ENCODE data around the gene AFDN. TPM values are rescaled to one million over a fixed set of nuclear protein-coding genes. Genes with fewer than 3 reads are reported as not detected.

The AFDN gene
- total and polyA plus RNA-seq, 3 donors from 2014 or later: 87.6 to 333 (median 291) TPM

DNA sequence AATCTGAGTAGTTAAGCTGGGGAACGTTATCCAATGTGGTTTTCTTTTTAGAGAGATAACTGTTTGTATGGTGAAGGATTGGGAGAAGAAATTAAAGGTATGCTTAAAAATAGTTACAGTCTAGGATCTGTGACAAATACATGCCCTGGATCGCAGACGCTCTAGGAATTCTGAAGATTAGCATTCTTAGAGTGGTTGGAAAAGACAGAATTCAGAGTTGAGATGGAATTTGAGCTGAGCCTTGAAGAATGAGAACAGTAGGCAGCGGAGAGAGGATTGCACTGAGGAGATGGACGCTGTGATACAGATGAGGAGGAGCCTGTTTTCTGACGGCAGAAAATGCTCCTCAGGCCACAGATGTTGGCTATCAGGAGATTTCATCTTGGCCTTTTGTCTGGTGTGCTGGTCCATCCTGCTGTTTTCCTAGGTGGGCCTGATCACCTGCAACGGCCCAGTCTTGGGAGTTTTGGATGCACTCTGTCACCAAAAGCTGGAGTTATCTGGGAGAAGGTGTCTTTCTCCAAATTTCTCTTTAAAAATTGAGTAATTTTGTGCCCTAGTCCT lies 122.5 kb downstream of the AFDN start:
- Histone ChIP-seq H3K9me3 (no peaks in the 10 kb centered on the region), H3K36me3 (ENCODE audit: low read depth, missing control alignments) (no peaks in the 10 kb centered on the region), H3K27me3 (no peaks in the 10 kb centered on the region), H3K27ac (no peak overlapping the region), H3K4me1 (no peaks in the 10 kb centered on the region), H3K4me3 (no peak overlapping the region)
- TF ChIP-seq POLR2A (IDR thresholded peaks at IDR 0.05): no peak
- TF ChIP-seq, protein P1, sequence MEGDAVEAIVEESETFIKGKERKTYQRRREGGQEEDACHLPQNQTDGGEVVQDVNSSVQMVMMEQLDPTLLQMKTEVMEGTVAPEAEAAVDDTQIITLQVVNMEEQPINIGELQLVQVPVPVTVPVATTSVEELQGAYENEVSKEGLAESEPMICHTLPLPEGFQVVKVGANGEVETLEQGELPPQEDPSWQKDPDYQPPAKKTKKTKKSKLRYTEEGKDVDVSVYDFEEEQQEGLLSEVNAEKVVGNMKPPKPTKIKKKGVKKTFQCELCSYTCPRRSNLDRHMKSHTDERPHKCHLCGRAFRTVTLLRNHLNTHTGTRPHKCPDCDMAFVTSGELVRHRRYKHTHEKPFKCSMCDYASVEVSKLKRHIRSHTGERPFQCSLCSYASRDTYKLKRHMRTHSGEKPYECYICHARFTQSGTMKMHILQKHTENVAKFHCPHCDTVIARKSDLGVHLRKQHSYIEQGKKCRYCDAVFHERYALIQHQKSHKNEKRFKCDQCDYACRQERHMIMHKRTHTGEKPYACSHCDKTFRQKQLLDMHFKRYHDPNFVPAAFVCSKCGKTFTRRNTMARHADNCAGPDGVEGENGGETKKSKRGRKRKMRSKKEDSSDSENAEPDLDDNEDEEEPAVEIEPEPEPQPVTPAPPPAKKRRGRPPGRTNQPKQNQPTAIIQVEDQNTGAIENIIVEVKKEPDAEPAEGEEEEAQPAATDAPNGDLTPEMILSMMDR (IDR thresholded peaks at IDR 0.05): no peak
- 84% methylated on average over 7 of the region's 7 CpGs for WGBS, 2 donors
- DNase-seq: no peak
- intact Hi-C loops (cut with DNase I; ENCODE audit: low total_unique reads): no loop called here

DNA sequence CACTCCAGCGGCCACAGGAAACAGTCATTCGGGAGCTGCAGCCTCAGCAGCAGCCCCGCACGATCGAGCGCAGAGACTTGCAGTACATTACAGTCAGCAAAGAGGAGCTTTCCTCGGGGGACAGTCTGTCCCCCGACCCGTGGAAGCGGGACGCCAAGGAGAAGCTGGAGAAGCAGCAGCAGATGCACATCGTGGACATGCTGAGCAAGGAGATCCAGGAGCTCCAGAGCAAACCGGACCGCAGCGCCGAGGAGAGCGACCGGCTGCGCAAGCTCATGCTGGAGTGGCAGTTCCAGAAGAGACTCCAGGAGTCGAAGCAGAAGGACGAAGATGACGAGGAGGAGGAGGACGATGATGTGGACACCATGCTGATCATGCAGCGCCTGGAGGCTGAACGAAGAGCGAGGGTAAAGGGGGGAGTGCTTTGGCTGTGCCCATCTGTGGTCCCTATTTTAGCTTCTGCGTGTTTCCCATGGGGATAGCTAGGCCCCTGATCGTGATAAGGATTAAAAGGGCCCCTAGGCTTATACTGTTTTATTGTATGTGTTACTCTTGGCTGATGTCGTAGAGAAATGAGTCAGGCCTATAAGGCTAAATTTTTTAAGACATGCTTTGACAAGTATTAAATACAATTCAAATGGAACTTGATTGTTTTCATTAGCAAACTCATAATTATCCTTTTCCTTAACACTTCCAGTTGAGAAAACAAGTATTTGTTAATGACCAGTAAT lies 125.2 kb downstream of the AFDN start:
- intact Hi-C loops (cut with DNase I; ENCODE audit: low total_unique reads): no loop called here
- no peak for DNase-seq
- TF ChIP-seq, protein P1 (IDR thresholded peaks at IDR 0.05): no peak
- TF ChIP-seq POLR2A (IDR thresholded peaks at IDR 0.05): no peak

DNA sequence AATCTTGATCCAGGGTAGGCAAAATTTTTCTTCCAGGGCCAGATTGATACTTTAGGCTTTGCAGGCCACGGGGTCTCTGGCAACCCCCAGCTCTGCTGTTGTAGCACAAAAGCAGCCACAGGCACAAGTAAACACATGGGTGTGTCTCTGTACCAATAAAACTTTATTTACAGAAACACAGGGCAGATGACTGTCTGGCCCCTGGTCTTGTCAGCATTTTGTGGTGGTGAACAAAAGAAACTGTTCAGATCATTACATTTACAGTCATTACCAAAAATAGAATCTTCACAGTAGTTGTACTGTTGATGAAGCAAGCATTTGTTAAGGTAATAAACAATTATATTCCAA lies 125.8 kb downstream of the AFDN start:
- no peak overlapping the region for H3K27ac ChIP-seq
- H3K36me3 ChIP-seq (ENCODE audit: low read depth, missing control alignments): no peaks in the 10 kb centered on the region
- H3K9me3 ChIP-seq: no peaks in the 10 kb centered on the region
- WGBS, 2 donors: 81 to 90% methylated on average over 1 of the region's 1 CpG
- intact Hi-C loops (cut with DNase I; ENCODE audit: low total_unique reads): no loop called here
- H3K27me3 ChIP-seq: no peaks in the 10 kb centered on the region
- TF ChIP-seq, protein P1 (IDR thresholded peaks at IDR 0.05): no peak
- no peak for TF ChIP-seq POLR2A (IDR thresholded peaks at IDR 0.05)
- no peaks in the 10 kb centered on the region for H3K4me1 ChIP-seq
- no peak for DNase-seq
- H3K4me3 ChIP-seq: no peak overlapping the region

More for the DNA sequence above, 125.2 kb downstream of the AFDN start:
- Histone ChIP-seq H3K36me3 (ENCODE audit: low read depth, missing control alignments) (no peaks in the 10 kb centered on the region), H3K4me3 (no peak overlapping the region), H3K4me1 (no peaks in the 10 kb centered on the region), H3K27ac (no peak overlapping the region), H3K9me3 (no peaks in the 10 kb centered on the region), H3K27me3 (no peaks in the 10 kb centered on the region)
- WGBS, 2 donors: 84 to 90% methylated on average over 29 of the region's 29 CpGs

DNA sequence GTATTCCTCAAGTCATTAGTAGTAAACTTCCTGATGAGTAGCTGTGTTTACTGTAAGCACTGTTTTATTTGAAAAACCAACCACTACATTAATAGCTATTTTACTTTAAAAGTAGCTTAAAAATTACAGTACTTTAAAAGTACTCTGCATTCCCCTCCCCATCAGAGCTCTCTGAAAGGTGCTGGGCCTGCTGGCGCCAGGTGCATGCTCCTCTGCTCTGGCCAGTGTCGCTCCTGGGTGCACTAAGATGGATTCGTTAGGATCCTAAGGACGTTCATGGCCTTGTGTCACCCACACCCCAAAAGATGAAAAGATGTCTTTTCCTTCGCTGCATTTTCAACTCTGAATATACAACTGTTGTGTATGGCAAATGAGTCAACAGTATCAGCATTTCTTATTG lies 126.8 kb downstream of the AFDN start:
- Histone ChIP-seq H3K4me1 (no peaks in the 10 kb centered on the region), H3K9me3 (no peaks in the 10 kb centered on the region), H3K27me3 (no peaks in the 10 kb centered on the region), H3K36me3 (ENCODE audit: low read depth, missing control alignments) (no peaks in the 10 kb centered on the region), H3K4me3 (no peak overlapping the region), H3K27ac (no peak overlapping the region)
- TF ChIP-seq, protein P1 (IDR thresholded peaks at IDR 0.05): no peak
- no peak for TF ChIP-seq POLR2A (IDR thresholded peaks at IDR 0.05)
- 86 to 93% methylated on average over 5 of the region's 5 CpGs for WGBS, 2 donors
- intact Hi-C loops (cut with DNase I; ENCODE audit: low total_unique reads): no loop called here
- no peak for DNase-seq

DNA sequence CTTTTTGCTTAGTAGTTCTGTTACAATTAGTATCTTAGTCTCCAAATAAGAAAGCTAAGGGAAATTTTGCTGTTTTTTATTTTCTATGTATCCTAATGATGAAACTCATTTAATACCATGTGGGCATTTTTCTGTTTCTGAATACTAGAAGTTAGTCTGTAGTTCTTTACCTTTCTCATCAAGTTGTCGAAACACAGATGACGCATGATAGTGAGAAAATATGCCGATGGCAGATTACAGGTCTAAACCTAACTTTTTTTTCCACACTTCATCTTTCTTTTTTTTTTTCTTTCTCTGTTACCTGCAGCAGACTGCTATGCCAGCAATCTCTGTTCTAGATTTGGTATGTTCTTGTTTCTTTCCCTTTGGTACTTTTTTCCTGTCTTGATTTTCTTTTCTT lies 127.4 kb downstream of the AFDN start:
- H3K9me3 ChIP-seq: no peaks in the 10 kb centered on the region
- H3K27me3 ChIP-seq: no peaks in the 10 kb centered on the region
- 96% methylated on average over 3 of the region's 3 CpGs for WGBS, 2 donors
- intact Hi-C loops (cut with DNase I; ENCODE audit: low total_unique reads): no loop called here
- H3K27ac ChIP-seq: no peak overlapping the region
- H3K4me1 ChIP-seq: no peaks in the 10 kb centered on the region
- H3K36me3 ChIP-seq (ENCODE audit: low read depth, missing control alignments): no peaks in the 10 kb centered on the region
- TF ChIP-seq, protein P1 (IDR thresholded peaks at IDR 0.05): no peak
- no peak for TF ChIP-seq POLR2A (IDR thresholded peaks at IDR 0.05)
- no peak for DNase-seq
- H3K4me3 ChIP-seq: no peak overlapping the region
